ENCODE data around the gene GPR153. TPM values are rescaled to one million over a fixed set of nuclear protein-coding genes. Genes with fewer than 3 reads are reported as not detected.

The GPR153 gene
- total and polyA plus RNA-seq, 2 experiments from 2014 or later = 0.69 to 8.0 TPM

GRCh38 chr1:6275826-6276782, 15.2 kb upstream of the GPR153 start:
- Histone ChIP-seq H3K9me3 (ENCODE audit: low read depth) (no peaks in the 10 kb centered on the region), H3K36me3 (ENCODE audit: low read depth) (no peaks in the 10 kb centered on the region), H3K9me2 (ENCODE audit: insufficient read depth) (no peaks in the 10 kb centered on the region), H3K27ac (peak overlapping the region; percentile 54), H3K4me2 (ENCODE audit: unreplicated experiment) (peak overlapping the region; percentile 14), H4K20me1 (ENCODE audit: insufficient read depth) (no peaks in the 10 kb centered on the region), H3K79me2 (ENCODE audit: insufficient read depth) (no peaks in the 10 kb centered on the region), H3K27me3 (replicated peaks; ENCODE audit: insufficient read depth) (no peaks in the 10 kb centered on the region), H3K9ac (peak overlapping the region; percentile 77), H2AFZ (peak overlapping the region; percentile 74), H3F3A (ENCODE audit: insufficient read depth) (no peaks in the 10 kb centered on the region), H3K4me3 (0 out of 2 replicates have a peak overlapping the region, but pooled peaks have one; percentile 5), H3K4me1 (ENCODE audit: insufficient read depth) (peaks cover 14% of the 10 kb centered on the region)
- TF ChIP-seq EZH2 (IDR thresholded peaks at IDR 0.05; ENCODE audit: insufficient read depth, poor library complexity, severe bottlenecking) (no peak), EZH2phosphoT487 (IDR thresholded peaks at IDR 0.05; ENCODE audit: insufficient read depth, low read depth) (no peak)
- 27 to 29% methylated on average over 34 to 35 of the region's 35 CpGs for WGBS, 2 experiments (ENCODE audit: low coverage in 1 of 2, low lambda C conversion rate in 2 of 2, missing lambda C conversion rate in 2 of 2)
- in situ Hi-C loops (cut with MboI) = no loop called here
- DNase-seq = peak; percentile 90

GRCh38 chr1:6274622-6275139, 13.8 kb upstream of the GPR153 start:
- no peaks in the 10 kb centered on the region for H3K36me3 ChIP-seq (ENCODE audit: low read depth)
- in situ Hi-C loops (cut with MboI) = no loop called here
- H3K27me3 ChIP-seq (replicated peaks; ENCODE audit: insufficient read depth) = no peaks in the 10 kb centered on the region
- no peaks in the 10 kb centered on the region for H4K20me1 ChIP-seq (ENCODE audit: insufficient read depth)
- no peak overlapping the region for H2AFZ ChIP-seq
- H3K27ac ChIP-seq = no peak overlapping the region
- peaks cover 16% of the 10 kb centered on the region for H3K4me1 ChIP-seq (ENCODE audit: insufficient read depth)
- no peak overlapping the region for H3K9ac ChIP-seq
- no peak overlapping the region for H3K4me2 ChIP-seq (ENCODE audit: unreplicated experiment)
- no peaks in the 10 kb centered on the region for H3K9me2 ChIP-seq (ENCODE audit: insufficient read depth)
- TF ChIP-seq EZH2 (IDR thresholded peaks at IDR 0.05; ENCODE audit: insufficient read depth, poor library complexity, severe bottlenecking) (no peak), EZH2phosphoT487 (IDR thresholded peaks at IDR 0.05; ENCODE audit: insufficient read depth, low read depth) (no peak)
- no peaks in the 10 kb centered on the region for H3K9me3 ChIP-seq (ENCODE audit: low read depth)
- no peak overlapping the region for H3K4me3 ChIP-seq
- DNase-seq = no peak
- H3F3A ChIP-seq (ENCODE audit: insufficient read depth) = no peaks in the 10 kb centered on the region
- WGBS, 2 experiments (ENCODE audit: low coverage in 1 of 2, low lambda C conversion rate in 2 of 2, missing lambda C conversion rate in 2 of 2) = 95 to 96% methylated on average over 15 to 16 of the region's 16 CpGs
- H3K79me2 ChIP-seq (ENCODE audit: insufficient read depth) = no peaks in the 10 kb centered on the region

- Histone ChIP-seq H3K36me3 (ENCODE audit: low read depth) (no peaks in the 10 kb centered on the region), H3K9me3 (ENCODE audit: low read depth) (no peaks in the 10 kb centered on the region), H3K79me2 (ENCODE audit: insufficient read depth) (no peaks in the 10 kb centered on the region), H3K27me3 (replicated peaks; ENCODE audit: insufficient read depth) (no peaks in the 10 kb centered on the region), H3K4me1 (ENCODE audit: insufficient read depth) (peaks cover 16% of the 10 kb centered on the region), H3K9me2 (ENCODE audit: insufficient read depth) (no peaks in the 10 kb centered on the region), H3K4me2 (ENCODE audit: unreplicated experiment) (no peak overlapping the region), H4K20me1 (ENCODE audit: insufficient read depth) (no peaks in the 10 kb centered on the region), H3K9ac (no peak overlapping the region), H3K27ac (no peak overlapping the region), H2AFZ (no peak overlapping the region), H3K4me3 (no peak overlapping the region), H3F3A (ENCODE audit: insufficient read depth) (no peaks in the 10 kb centered on the region)
- in situ Hi-C loops (cut with MboI) = no loop called here
- no peak for TF ChIP-seq EZH2 (IDR thresholded peaks at IDR 0.05; ENCODE audit: insufficient read depth, poor library complexity, severe bottlenecking)
- TF ChIP-seq EZH2phosphoT487 (IDR thresholded peaks at IDR 0.05; ENCODE audit: insufficient read depth, low read depth) = no peak
- DNase-seq = no peak
- 97% methylated on average over 11 of the region's 11 CpGs for WGBS, 2 experiments (ENCODE audit: low coverage in 1 of 2, low lambda C conversion rate in 2 of 2, missing lambda C conversion rate in 2 of 2)
These were observed 13.2 kb upstream of the GPR153 start for GRCh38 chr1:6274102-6274501.

GRCh38 chr1:6273380-6273891, 12.5 kb upstream of the GPR153 start:
- H3K36me3 ChIP-seq (ENCODE audit: low read depth) = no peaks in the 10 kb centered on the region
- no peaks in the 10 kb centered on the region for H3K9me2 ChIP-seq (ENCODE audit: insufficient read depth)
- H3K27me3 ChIP-seq (replicated peaks; ENCODE audit: insufficient read depth) = no peaks in the 10 kb centered on the region
- peaks cover 16% of the 10 kb centered on the region for H3K4me1 ChIP-seq (ENCODE audit: insufficient read depth)
- H4K20me1 ChIP-seq (ENCODE audit: insufficient read depth) = no peaks in the 10 kb centered on the region
- no peak overlapping the region for H3K4me3 ChIP-seq
- no peaks in the 10 kb centered on the region for H3K79me2 ChIP-seq (ENCODE audit: insufficient read depth)
- no peaks in the 10 kb centered on the region for H3K9me3 ChIP-seq (ENCODE audit: low read depth)
- DNase-seq = peak; percentile 59
- TF ChIP-seq EZH2 (IDR thresholded peaks at IDR 0.05; ENCODE audit: insufficient read depth, poor library complexity, severe bottlenecking) (no peak), EZH2phosphoT487 (IDR thresholded peaks at IDR 0.05; ENCODE audit: insufficient read depth, low read depth) (no peak)
- H3K4me2 ChIP-seq (ENCODE audit: unreplicated experiment) = no peak overlapping the region
- H2AFZ ChIP-seq = no peak overlapping the region
- 91 to 92% methylated on average over 17 to 19 of the region's 19 CpGs for WGBS, 2 experiments (ENCODE audit: low coverage in 1 of 2, low lambda C conversion rate in 2 of 2, missing lambda C conversion rate in 2 of 2)
- no peak overlapping the region for H3K9ac ChIP-seq
- no peak overlapping the region for H3K27ac ChIP-seq
- in situ Hi-C loops (cut with MboI) = no loop called here
- H3F3A ChIP-seq (ENCODE audit: insufficient read depth) = no peaks in the 10 kb centered on the region

All from GM23248 (cell line).